Ovary (tissue), 9 donors: ENCODE measurements around the gene CFAP251. TPM values are rescaled to one million over a fixed set of nuclear protein-coding genes. Genes with fewer than 3 reads are reported as not detected.
A peak's percentile ranks its signal among the peaks of the same experiment; 100 is the strongest.

Source experiments
- DNase-seq, 5 donors: peaks; one replicate each; pipeline ENCODE4 v3.0.0-alpha.2; 2019 to 2020
- H3K27ac ChIP-seq, 2 donors: fragments of 200-600 bp; one replicate each; pipeline versions ENCODE4 v1.5.1 to v1.8.0; 2019 to 2022
- H3K27me3 ChIP-seq: fragments of 200-600 bp; one replicate; pipeline ENCODE4 v1.8.0; 2022
- H3K36me3 ChIP-seq: fragments of 200-600 bp; sonication (generic); one replicate; pipeline ENCODE4 v1.5.1; 2019
- H3K4me1 ChIP-seq: one replicate; pipeline ENCODE4 v1.8.1; 2013; ENCODE audit warnings: mild to moderate bottlenecking, moderate library complexity; ENCODE audit not compliant: insufficient read depth
- H3K4me3 ChIP-seq: fragments of 200-600 bp; sonication (generic); one replicate; pipeline ENCODE4 v1.5.1; 2017
- H3K9me3 ChIP-seq, 2 donors: fragments of 200-600 bp in 1 of 2; sonication (generic) in 1 of 2; one replicate each; pipeline versions ENCODE4 v1.5.1 to v1.8.1; 2013 to 2019; ENCODE audit warnings: mild to moderate bottlenecking in 1 of 2, moderate library complexity in 1 of 2
- EP300 ChIP-seq: sonication (generic); formaldehyde crosslinking; IDR thresholded peaks from one replicate; pipeline ENCODE4 v1.6.1; 2017; ENCODE audit warnings: antibody characterized with exemption
- POLR2A ChIP-seq: fragments of 450-650 bp; IDR thresholded peaks from one replicate; pipeline ENCODE4 v1.6.1; 2017; ENCODE audit warnings: antibody characterized with exemption, mild to moderate bottlenecking, moderate library complexity
- WGBS, 3 donors: extraction: QIAGEN DNeasy Blood & Tissue Kit in 1 of 3; methylation state at CpG; one replicate each; pipeline versions ENCODE4 v1.1.5 to v1.1.7; 2013 to 2017; 5-methylcytosine and 5-hydroxymethylcytosine counted together
- intact Hi-C, 4 donors: fragments of 100-400 bp; cut with DNase I; formaldehyde crosslinking; loops; one replicate each; pipeline versions ENCODE4 v1.11.0 to v1.15.1; 2022 to 2023
- polyA plus RNA-seq, 2 donors: library from polyadenylated mRNA; stranded (reverse); fragments of 200-250 nt in 1 of 2; fragments of 350-450 nt in 1 of 2; fragmentation: Illumina TruSeq in 1 of 2; extraction: RNeasy Lipid Tissue Mini Kit (QIAGEN cat#74804) in 1 of 2; gene quantifications; one replicate each; pipeline ENCODE4 v1.2.3, GENCODE V29; 2013 to 2014
- total RNA-seq, 7 donors: library from RNA; depleted of rRNA in 2 of 7; stranded (reverse); fragments of >200 nt in 2 of 7; fragmentation: NEBNext Ultra II Directional in 3 of 7; extraction: Animal tissue kit (Norgen Biotek cat#: 25700) in 3 of 7; gene quantifications; one replicate each; pipeline versions ENCODE4 v1.1.0 to v1.2.4, GENCODE V29; 2016 to 2023
- TF ChIP-seq, protein P1 (sequence below), 3 donors: fragments of 450-650 bp in 2 of 3; fragments of 200-600 bp in 1 of 3; IDR thresholded peaks; one replicate each; pipeline versions ENCODE4 v1.5.1 to v1.8.0; 2016 to 2022; ENCODE audit warnings: antibody characterized with exemption in 3 of 3, mild to moderate bottlenecking in 1 of 3
- donor health status: DM: no; HTN: no; CAD: no; lungs with moderate emphysema.
- donor health status: DM: no; HTN: no; CAD: no.
- donor health status: Bipolar disorder and iron deficiency.
- donor health status: DM: yes; HTN: yes; CAD: no.
- donor health status: DM: no; HTN: no; CAD: no.
- donor health status: DM: yes; HTN: yes; CAD: no.

The CFAP251 gene
- total and polyA plus RNA-seq, 9 donors = 1.2 to 28.7 (median 5.5) TPM

DNA sequence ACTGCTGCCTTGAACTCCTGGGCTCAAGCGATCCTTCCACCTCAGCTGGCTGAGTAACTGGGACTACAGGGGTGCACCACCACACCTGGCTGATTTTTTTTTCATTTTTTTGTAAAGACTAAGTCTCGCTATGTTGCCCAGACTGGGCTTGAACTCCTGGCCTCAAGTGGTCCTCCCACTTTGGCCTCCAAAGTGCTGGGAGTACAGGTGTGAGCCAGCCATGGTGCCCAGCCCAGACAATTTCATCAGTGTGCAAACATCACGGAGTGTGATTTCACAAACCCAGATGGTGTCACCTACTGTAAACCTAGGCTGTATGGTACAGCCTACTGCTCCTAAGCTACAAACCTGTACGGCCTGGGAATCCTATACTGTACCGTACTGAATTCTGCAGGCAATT is 96.4 kb downstream of the CFAP251 start:
- no peaks in the 10 kb centered on the region for H3K27me3 ChIP-seq
- no peak overlapping the region for H3K27ac ChIP-seq
- WGBS, 3 donors = 90 to 93% (median 92%) methylated on average over 5 of the region's 5 CpGs
- no peaks in the 10 kb centered on the region for H3K36me3 ChIP-seq
- no peak for DNase-seq
- TF ChIP-seq, protein P1, sequence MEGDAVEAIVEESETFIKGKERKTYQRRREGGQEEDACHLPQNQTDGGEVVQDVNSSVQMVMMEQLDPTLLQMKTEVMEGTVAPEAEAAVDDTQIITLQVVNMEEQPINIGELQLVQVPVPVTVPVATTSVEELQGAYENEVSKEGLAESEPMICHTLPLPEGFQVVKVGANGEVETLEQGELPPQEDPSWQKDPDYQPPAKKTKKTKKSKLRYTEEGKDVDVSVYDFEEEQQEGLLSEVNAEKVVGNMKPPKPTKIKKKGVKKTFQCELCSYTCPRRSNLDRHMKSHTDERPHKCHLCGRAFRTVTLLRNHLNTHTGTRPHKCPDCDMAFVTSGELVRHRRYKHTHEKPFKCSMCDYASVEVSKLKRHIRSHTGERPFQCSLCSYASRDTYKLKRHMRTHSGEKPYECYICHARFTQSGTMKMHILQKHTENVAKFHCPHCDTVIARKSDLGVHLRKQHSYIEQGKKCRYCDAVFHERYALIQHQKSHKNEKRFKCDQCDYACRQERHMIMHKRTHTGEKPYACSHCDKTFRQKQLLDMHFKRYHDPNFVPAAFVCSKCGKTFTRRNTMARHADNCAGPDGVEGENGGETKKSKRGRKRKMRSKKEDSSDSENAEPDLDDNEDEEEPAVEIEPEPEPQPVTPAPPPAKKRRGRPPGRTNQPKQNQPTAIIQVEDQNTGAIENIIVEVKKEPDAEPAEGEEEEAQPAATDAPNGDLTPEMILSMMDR (IDR thresholded peaks at IDR 0.05) = no peak
- TF ChIP-seq EP300 = no peak
- no peak for TF ChIP-seq POLR2A
- intact Hi-C loops = no loop called here
- H3K4me1 ChIP-seq = no peaks in the 10 kb centered on the region
- H3K4me3 ChIP-seq = no peak overlapping the region
- H3K9me3 ChIP-seq = no peaks in the 10 kb centered on the region

DNA sequence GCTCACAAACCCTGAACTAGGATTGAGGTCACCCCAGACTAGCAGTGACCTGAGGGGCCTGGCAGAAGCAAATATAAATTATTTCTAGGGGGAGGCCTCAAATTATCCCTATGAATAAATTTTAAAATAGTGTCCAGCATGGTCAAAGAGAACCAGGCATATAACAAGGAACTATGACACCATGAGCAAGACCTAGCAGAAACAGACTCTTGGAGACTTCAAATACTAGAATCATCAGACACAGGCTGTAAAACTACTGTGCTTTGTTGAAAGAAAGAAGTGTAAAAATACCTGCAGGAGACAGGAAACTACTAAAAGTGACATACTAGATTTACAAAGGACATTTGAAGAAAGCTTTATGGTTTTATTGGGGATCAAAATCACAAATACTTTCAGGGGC is 100.1 kb downstream of the CFAP251 start:
- no peaks in the 10 kb centered on the region for H3K9me3 ChIP-seq
- no peak overlapping the region for H3K4me3 ChIP-seq
- TF ChIP-seq EP300 = no peak
- TF ChIP-seq POLR2A = no peak
- TF ChIP-seq, protein P1 (IDR thresholded peaks at IDR 0.05) = no peak
- no peak for DNase-seq
- H3K4me1 ChIP-seq = no peaks in the 10 kb centered on the region
- no peak overlapping the region for H3K27ac ChIP-seq
- H3K36me3 ChIP-seq = no peaks in the 10 kb centered on the region
- no peaks in the 10 kb centered on the region for H3K27me3 ChIP-seq
- intact Hi-C loops = no loop called here

DNA sequence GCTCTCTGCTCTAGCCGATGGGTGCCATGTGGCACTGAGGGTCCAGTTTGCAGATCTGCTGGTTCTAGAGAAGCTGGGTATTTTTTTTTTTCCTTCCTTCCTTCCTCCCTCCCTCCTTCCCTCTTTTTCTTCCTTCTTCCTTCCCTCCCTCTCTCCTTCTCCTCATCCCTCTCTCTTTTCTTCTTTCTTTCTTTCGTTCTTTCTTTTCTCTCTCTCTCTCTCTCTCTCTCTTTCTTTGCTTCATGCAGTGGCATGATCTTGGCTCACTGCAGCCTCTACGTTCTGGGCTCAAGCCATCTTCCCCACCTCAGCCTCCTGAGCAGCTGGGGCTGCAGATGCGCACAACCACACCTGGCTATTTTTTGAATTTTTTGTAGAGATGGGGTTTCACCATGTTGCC is 100.5 kb downstream of the CFAP251 start:
- TF ChIP-seq EP300 (no peak), POLR2A (no peak)
- TF ChIP-seq, protein P1 (IDR thresholded peaks at IDR 0.05) = no peak
- no peaks in the 10 kb centered on the region for H3K27me3 ChIP-seq
- no peak for DNase-seq
- no peaks in the 10 kb centered on the region for H3K36me3 ChIP-seq
- WGBS, 3 donors = 91 to 96% (median 95%) methylated on average over 4 of the region's 4 CpGs
- H3K9me3 ChIP-seq = no peaks in the 10 kb centered on the region
- H3K4me3 ChIP-seq = no peak overlapping the region
- intact Hi-C loops = no loop called here
- no peak overlapping the region for H3K27ac ChIP-seq
- H3K4me1 ChIP-seq = no peaks in the 10 kb centered on the region

DNA sequence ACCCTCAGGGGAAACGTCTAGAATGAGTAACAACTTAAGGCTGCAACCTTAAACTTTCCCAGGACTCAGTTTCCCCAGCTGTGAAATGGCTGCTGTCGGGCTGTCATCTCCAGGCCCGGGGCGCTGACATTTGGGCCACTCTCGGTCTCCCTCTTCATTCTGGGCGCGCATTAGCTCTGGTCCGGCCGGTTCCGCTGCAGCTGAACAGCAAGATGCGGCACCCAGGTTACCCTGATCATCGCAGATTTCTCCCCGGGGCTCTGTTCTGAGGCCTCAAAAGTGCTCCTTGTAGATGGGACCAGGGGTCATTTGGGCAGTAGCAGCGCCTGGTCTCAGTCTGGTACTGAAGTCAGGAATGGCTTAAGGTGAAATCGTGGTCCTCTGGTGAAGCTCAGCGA is 102.4 kb downstream of the CFAP251 start:
- Histone ChIP-seq H3K4me3 (peak overlapping the region; percentile 78), H3K27ac (no peak overlapping the region), H3K36me3 (no peaks in the 10 kb centered on the region), H3K27me3 (no peaks in the 10 kb centered on the region), H3K4me1 (peaks cover 2% of the 10 kb centered on the region), H3K9me3 (no peaks in the 10 kb centered on the region)
- TF ChIP-seq, protein P1 (IDR thresholded peaks at IDR 0.05) = no peak
- TF ChIP-seq EP300 = no peak
- no peak for TF ChIP-seq POLR2A
- DNase-seq = no peak
- intact Hi-C loops = no loop called here
- 47 to 59% (median 52%) methylated on average over 16 of the region's 16 CpGs for WGBS, 3 donors
